GM15510 (cell line): Measurements from ENCODE around the gene RYR3.

Source experiments
- POLR2A ChIP-seq: IDR thresholded peaks from 3 replicates; pipeline ENCODE4 v1.6.1; 2011; ENCODE audit warnings: borderline replicate concordance; ENCODE audit not compliant: insufficient read length; ENCODE audit errors: extremely low read depth

The RYR3 gene

DNA sequence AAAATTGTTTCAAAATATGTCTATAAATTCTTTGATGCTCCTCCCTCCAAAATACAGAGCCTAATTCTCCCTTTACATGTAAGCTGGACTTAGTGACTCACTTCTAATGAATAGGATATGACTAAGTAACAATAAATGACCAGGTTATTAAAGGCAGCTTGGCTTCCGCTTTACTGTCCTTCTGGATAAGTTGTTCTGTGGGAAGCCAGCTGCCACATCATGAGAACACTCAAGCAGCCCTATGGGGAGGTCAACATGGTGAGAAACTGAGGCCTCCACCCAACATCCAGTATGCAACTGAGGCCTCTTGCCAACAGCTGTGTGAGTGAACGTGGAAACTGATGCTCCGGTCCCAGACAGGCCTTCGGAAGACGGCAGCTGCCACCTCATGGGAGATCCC, 410.2 kb downstream of the RYR3 start:
- no peak for TF ChIP-seq POLR2A

DNA sequence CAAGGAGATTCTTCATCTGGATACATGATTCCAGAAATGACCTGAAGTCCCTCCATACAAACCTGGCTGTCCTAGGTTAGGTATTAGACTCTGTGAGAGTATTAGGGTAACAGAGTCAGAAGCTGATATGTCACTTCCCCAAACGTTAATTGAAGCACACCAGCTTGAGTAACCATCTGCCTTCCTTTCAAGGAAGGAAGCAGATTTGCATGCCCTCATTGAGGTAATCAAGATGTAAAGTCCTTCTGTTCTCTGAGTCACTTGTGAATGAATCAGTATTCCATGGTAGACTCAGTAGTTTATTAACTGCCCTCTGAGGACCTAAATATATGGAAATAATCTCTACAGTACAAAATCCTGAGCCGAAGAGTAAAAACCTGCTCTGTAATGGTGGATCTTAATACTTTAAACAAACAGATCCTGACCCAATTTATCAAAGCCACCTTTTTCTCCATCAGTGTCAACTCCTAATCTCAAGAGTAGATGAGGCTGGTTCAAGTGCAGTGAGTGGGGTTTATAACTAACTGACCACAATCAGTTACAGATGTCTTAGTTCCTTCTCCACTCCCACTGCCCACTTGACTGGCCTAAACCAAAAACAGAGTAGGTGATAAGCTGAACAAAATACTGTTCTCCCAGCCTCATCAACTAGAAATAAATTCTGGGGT, 411.4 kb downstream of the RYR3 start:
- no peak for TF ChIP-seq POLR2A

DNA sequence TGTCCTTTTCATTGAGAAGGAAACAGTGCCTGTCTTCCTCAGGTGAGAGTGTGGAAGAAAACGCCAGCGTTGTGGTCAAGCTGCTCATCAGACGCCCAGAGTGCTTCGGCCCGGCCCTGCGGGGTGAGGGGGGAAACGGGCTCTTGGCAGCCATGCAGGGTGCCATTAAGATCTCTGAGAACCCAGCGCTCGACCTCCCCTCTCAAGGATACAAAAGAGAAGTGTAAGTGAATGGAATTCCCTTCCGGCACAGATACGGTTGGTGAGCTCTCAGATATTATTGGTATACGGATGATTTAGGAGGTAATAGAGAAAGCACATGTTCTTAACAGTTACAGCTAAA, 411.9 kb downstream of the RYR3 start:
- TF ChIP-seq POLR2A = no peak

DNA sequence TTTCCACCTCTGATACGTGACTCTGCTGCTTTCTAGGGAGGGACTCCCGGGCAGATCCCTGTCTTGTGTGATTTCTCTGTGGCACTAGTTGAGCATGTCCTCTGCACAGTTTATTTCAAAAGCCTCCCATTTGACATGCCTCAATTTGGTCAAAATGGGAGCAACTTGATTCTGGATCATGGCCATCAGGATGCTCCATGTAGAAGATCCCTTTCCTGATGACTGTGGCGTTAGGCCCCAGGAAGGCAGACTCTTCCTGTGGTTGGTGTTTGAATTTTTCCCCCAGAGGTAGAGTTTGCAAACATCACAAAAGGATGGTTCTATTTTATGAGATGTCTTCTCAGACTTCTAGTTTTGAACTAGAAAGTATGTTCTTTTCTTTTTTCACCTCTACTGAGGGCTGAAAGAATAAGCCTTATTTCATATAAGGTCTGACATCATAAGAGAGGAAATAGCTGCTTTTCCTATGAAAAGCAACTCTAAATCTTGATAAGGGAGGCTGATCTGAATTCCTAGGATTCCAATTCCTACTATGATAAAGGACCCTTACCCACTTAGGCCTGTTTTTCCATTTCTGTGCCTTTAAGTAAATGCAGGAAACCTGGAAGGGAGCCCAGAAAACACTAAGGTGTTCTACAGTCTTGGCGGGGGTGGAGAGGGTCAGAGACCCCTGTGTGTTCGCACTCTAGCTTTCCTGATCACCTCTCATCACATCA, 413.7 kb downstream of the RYR3 start:
- no peak for TF ChIP-seq POLR2A

DNA sequence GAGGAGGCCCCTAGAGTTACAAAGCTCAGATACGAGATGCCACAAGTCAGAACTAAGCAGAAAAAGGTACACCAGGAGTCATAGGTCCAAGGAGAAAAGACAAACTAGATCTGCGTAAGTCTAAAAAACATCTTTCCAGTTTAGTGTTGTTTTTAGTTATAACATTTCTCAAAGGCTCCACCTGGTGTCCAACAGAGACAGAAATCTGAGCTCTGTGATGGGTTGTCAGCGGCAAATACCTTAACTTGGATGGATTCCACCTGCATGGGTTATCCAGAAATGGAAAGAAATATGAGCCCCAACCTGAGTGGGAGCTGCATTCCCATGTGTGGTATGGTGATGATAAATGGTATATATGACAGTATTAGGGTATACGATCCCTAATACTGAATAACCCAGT, 418.9 kb downstream of the RYR3 start:
- TF ChIP-seq POLR2A = no peak

DNA sequence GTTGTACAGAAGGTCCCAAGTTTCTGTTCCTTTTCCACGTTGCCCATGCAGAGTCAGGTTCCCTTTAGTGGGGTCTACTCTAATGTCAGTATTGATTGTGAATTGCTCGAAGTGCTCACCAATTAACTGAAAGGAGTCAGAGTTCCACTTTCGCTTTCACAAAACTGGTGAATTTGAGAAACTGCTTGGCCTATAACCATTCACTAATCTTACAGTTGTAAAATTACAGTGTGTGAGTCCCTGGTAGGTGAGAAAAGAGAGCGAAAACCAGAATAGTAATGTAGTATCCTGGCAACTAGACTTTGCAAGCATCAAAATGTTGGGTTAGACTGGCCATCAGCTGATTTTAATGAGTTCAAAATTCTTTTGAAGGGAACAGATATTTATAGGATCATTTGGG, 420.0 kb downstream of the RYR3 start:
- TF ChIP-seq POLR2A = no peak

DNA sequence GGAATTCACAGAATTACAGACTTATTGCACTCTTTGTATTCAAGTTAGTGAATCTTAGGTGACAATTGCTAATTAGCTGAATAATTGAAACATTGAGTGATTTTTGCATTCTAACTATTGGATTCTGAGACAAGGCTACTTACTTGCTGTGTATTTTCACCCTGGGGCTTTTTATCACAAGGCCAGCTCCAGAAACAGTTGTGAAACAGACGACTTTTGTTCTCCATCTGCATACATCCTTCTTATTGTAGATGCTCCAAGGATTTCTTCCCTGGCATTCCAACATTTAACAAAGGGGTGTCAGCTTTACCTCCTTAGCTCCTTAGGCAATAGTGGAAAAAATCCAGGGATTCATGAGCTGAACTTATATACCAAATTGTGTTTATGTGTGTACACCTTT, 424.4 kb downstream of the RYR3 start:
- TF ChIP-seq POLR2A = no peak

DNA sequence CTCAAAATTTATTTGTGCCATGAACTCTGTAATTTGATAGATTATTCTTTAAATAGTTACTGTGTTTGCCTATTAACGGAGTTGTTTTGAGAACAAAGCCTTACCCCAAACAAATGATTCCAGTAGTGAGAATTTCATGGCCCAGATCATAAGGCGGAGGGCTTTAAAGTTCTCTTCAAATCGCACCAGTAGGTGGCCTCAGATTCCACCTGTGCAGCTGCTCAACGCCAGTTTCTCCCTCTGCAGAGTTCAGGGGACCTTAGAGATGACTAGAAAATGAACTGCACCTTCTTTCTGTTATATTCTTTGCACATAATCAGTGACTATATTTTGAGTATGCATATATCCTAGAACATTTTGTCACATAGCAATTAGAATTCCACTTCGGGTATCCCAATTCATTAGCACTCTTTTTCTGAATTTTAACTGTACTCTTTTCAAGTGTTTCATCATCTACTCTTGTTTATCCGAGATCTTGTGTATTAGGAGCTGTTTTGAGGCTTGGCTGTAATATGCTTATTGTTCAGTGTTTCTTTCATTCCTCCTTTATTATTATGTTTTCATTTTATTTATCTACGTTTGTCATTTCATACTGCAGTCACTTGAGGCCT, 425.0 kb downstream of the RYR3 start:
- TF ChIP-seq POLR2A = no peak

DNA sequence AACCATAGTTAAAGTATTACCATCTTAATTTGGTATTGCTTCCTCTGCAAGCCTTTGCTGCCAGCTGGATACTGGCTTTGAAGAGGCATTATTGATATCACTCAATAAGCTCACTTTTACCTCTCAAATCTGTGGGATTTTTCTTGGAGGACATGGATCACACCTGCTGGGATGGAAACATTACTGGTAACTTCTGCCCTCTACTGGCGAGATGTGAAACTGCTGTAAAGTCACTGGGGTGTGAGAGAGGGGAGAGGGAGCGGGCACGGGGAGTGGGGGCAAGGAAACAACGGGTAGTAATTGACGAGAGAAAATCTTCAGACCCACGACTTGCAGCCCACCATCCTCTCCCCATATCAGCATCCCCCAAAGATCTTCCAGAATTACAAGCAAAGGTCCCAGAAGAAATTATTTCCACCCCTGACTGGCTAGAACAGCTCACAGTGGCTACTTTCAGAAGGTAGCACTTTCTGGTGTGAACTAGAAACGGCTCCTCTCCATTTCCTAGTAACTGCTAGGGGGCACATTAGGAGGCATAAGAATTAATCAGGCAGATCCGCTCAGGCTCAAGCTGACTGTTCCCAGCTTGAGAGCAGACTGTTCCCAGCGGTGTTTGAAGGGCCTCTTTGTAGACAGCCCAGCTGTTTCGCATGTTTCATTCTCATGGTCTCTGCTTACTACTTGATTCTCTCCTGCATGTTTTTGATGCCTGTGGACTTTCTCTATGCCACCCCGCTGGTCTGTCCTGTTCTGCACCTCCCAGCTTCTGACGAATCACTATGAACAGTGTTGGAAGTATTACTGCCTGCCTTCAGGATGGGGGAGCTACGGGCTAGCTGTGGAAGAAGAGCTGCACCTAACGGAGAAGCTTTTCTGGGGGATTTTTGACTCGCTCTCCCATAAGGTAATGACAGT, 427.2 kb downstream of the RYR3 start:
- no peak for TF ChIP-seq POLR2A

DNA sequence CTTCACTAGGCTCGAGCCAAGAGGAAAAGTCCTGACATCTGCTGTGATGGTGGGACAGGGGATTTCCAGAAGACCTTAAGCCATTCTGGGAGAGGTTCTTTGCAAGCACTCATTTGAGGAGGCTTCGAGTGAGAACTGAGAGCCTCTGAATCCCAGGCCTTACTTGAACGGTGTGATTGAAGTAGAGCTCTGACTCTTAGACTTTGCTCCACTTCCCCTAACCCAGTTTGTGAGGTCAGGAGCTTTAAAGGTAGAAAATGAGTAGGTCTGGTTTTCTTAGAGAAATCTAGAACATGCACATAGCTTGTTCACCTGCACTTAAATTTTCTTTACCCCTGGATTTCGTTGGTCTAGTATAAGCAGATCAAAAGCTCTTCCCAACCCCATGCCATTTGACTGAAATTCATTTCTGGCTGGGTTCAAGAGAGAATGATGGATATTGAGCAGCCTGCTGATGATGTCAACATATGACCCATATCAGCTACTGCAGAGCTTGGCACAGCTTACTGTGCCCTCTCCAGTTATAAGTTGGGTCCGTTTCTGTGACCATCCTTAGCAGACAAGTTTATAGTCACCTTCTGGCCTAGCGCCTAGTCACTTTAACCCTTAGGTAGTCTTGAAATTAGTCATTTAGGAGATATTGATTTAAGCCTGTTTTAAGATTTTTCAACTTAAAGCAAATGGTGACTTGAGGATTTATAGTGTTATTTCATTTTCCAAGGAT, 428.3 kb downstream of the RYR3 start:
- TF ChIP-seq POLR2A = no peak

DNA sequence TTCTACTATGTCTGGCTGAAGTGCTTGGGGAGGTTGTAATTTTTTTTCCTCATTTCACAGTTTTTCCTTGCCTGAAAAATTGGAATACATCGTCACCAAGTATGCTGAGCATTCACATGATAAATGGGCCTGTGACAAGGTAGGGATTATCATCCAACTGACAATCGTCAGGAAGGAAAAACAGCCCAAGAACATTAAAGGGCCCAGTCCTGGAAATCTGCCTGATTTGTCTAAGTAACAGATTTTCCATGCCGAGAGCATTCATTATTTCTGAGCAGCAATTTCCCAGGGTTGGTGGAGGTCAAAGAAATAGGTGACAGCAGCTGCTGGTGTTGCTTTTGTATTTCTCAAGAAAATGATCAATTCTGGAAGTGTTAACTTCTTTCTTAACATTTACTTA, 431.5 kb downstream of the RYR3 start:
- no peak for TF ChIP-seq POLR2A

DNA sequence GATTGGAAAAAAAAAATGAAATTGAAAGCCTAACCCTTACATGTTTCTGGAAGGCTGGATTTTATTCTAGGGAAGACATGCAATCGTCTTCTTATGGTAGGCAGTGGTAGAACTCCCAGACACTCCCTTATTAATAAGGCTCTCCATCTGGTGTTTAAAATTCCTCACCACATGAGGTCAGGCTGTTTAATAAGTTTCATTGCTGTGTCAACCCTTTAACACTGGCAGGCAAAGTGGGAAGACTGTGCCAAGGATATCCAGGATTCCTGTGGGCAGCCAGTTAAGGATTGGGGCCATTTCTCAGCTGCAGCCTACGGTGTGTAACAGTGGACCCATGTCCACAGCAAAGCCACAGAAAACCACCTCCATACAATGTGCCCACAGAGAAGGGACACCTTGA, 432.0 kb downstream of the RYR3 start:
- no peak for TF ChIP-seq POLR2A

DNA sequence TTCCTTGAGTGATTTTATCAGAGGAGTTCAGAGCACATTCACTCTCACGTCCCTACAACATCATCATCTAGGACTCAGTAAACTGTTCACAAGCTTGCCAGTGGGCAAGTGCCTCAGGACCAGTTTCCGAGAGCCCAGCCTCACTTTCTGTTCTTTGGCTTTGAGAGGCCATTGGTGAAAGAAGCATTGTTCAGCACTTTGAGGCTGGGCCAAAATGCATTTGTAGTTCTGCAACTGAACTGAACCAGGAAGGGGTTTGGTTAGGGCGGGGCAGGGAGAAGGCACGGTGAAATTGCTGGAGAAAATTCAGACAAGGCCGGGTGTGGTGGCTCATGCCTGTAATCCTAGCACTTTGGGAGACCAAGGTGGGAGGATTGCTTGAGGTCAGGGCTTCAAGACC, 435.4 kb downstream of the RYR3 start:
- TF ChIP-seq POLR2A = no peak

DNA sequence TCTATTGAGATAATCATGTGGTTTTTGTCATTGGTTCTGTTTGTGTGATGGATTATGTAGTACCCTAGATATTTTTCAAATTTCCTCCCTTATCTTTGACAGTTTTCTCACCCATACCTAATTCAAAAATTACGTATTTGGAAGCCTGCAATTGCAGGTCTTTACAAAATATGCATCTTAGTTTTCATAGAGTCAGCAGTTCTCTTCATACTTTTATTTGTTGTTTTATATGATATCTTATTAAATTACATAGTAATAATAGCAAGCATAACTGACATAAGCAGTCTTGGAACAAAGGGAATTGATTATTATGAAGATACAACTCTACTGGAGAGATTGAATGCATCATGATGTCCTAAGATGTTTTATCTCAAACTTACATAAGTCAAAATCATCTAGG, 442.2 kb downstream of the RYR3 start:
- no peak for TF ChIP-seq POLR2A
